ENCODE measurements around the gene GTF2IRD1.
"Not testable (repeated sequence)": the region's sequence is repeated elsewhere in the genome, so short reads cannot be mapped to it uniquely, and the experiment has no call there.

Gene GTF2IRD1

GRCh38 chr7:74470504-74470903 is 16.8 kb downstream of the GTF2IRD1 start:
- DNase-seq (ENCODE audit: low spot score), result no peak

GRCh38 chr7:74473116-74473515 is 19.4 kb downstream of the GTF2IRD1 start:
- no peak for DNase-seq (ENCODE audit: low spot score)

- peak; percentile 42 for DNase-seq (ENCODE audit: low spot score)
These were observed 20.7 kb downstream of the GTF2IRD1 start for GRCh38 chr7:74474271-74474865.

- no peak for DNase-seq (ENCODE audit: low spot score)
These were observed 21.7 kb downstream of the GTF2IRD1 start for GRCh38 chr7:74475243-74475986.

GRCh38 chr7:74475987-74476350 is 22.3 kb downstream of the GTF2IRD1 start:
- DNase-seq (ENCODE audit: low spot score), result no peak

GRCh38 chr7:74476626-74477025 is 22.9 kb downstream of the GTF2IRD1 start:
- no peak for DNase-seq (ENCODE audit: low spot score)

- DNase-seq (ENCODE audit: low spot score), result no peak
These were observed 25.0 kb downstream of the GTF2IRD1 start for GRCh38 chr7:74478671-74479065.

GRCh38 chr7:74479066-74479781 is 25.5 kb downstream of the GTF2IRD1 start:
- peak; percentile 45 for DNase-seq (ENCODE audit: low spot score)

- peak; percentile 91 for DNase-seq (ENCODE audit: low spot score)
These were observed 26.5 kb downstream of the GTF2IRD1 start for GRCh38 chr7:74479961-74480829.

- DNase-seq (ENCODE audit: low spot score), result peak; percentile 80
These were observed 27.2 kb downstream of the GTF2IRD1 start for GRCh38 chr7:74480861-74481417.

GRCh38 chr7:74481458-74482196 is 27.9 kb downstream of the GTF2IRD1 start:
- no peak for DNase-seq (ENCODE audit: low spot score)

- DNase-seq (ENCODE audit: low spot score), result no peak
These were observed 28.4 kb downstream of the GTF2IRD1 start for GRCh38 chr7:74482197-74482467.

- peak; percentile 74 for DNase-seq (ENCODE audit: low spot score)
These were observed 29.1 kb downstream of the GTF2IRD1 start for GRCh38 chr7:74482629-74483401.

GRCh38 chr7:74483402-74484336 is 30.0 kb downstream of the GTF2IRD1 start:
- peak; percentile 53 for DNase-seq (ENCODE audit: low spot score)

- no peak for DNase-seq (ENCODE audit: low spot score)
These were observed 31.9 kb downstream of the GTF2IRD1 start for GRCh38 chr7:74485611-74486010.

GRCh38 chr7:74488518-74489030 is 34.9 kb downstream of the GTF2IRD1 start:
- DNase-seq (ENCODE audit: low spot score), result not testable (repeated sequence)

GRCh38 chr7:74489997-74490945 is 36.6 kb downstream of the GTF2IRD1 start:
- no peak for DNase-seq (ENCODE audit: low spot score)

- not testable (repeated sequence) for DNase-seq (ENCODE audit: low spot score)
These were observed 37.8 kb downstream of the GTF2IRD1 start for GRCh38 chr7:74491490-74491889.
